ENCODE data around the gene LRRC61.

LRRC61 gene

DNA sequence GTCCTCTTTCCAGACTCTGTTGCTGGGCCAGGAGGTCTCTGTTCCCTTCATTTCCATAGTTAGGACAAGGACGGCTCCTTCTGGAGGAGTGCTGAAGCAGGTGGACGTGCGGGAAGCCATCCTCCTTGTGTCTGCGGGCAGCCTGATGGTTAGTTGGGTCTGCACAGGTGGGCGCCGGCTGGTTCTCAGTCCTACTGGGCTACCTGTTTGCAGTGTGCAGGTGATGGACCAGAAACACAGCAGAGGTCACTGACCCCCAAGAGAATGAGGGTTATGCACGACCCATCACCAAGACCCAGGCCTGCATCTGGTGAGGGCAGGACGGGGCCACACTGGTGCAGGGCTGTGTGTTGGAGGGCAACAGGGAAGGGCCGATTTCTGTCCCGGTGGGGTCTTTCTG is 10.5 kb downstream of the LRRC61 start:
- DNase-seq: no peak

DNA sequence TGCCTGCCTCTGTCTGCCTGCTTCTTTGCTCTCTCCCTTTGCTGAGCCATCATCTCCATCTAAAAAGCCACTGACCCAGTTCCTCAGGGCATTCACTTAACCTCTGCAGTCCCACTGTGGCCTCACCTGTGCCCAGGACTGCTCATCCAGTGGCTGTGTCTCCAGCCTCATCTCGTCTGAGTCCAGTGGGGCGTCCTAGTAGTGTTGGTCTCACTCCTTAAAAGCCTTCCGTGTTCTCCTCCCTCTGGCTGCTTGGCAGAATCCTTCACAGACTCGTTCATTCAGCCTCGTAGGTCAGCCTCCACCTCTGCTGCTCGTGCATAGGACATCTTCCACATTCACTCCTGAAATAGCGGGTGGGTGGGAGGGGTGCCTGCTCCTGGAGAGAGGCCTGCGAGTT is 11.0 kb downstream of the LRRC61 start:
- DNase-seq: no peak

DNA sequence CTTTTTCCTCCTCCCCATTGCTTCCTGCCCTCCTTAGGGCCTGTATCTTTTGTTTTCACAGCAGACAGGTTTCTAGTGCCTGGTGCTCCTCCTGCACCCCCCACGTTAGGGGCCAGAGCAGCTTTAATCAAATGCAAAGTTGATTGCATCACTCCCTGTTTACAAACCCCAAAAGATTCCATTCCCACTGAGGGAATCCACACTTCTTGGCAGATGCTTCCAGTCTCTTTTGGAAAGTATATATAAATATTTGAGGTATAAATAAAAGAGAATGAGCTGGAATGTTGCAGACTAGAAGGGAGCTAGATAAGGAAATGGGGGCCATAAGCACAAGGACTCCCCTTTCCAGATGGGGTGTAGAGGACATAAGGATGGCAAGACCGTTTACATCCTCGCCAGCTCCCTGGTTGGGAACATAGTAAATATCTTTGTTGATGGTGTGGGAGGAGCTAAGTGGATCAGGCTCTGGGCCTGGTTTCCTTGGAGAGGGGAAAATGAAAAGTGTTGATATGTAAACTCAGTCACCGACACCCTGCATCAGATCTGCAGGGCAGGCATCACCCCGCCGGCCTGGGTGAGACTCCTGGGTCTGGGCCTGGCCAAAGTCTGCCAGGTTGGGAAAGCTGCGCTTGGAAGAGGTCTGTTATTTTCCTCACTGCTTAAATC is 12.1 kb downstream of the LRRC61 start:
- no peak for DNase-seq

DNA sequence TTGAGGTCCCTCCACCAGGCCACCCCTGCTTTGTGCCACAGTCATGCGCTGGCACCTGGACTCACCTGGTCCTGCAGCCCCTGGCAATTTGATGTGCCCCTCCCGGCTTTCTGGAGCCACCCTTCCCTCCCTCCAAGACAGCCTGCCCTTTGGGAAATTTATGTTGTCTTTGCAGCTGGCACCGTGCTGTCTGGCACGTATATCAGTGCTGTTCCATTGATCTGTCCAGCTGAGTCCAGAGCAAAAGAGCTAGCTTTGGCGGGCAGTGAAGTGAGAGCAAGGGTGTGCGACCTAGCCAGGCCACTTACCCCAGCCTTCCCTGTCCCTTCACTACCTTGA is 12.6 kb downstream of the LRRC61 start:
- no peak for DNase-seq

DNA sequence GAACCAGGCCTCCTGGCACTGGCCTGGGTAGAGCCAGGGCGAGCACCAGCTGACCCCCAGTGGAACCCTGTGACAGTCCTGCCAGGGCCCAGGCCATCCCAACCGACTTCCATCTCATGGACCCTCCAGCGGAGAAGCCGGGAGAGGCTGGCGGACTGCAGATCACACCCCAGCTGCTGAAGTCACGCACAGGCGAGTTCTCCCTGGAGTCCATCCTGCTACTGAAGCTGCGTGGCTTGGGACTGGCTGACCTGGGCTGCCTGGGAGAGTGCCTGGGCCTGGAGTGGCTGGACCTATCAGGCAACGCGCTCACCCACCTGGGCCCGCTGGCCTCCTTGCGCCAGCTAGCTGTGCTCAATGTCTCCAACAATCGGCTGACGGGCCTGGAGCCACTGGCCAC is 13.6 kb downstream of the LRRC61 start:
- no peak for DNase-seq

DNA sequence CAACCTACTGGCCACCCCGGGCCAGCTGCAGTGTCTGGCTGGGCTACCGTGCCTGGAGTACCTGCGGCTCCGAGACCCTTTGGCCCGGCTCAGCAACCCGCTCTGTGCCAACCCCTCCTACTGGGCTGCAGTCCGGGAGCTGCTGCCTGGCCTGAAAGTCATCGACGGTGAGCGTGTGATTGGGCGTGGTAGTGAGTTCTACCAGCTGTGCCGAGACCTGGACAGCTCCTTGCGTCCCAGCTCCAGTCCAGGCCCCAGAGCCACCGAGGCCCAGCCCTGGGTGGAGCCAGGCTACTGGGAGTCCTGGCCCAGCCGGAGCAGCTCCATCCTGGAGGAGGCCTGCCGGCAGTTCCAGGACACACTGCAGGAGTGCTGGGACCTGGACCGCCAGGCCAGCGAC is 14.0 kb downstream of the LRRC61 start:
- DNase-seq: no peak

DNA sequence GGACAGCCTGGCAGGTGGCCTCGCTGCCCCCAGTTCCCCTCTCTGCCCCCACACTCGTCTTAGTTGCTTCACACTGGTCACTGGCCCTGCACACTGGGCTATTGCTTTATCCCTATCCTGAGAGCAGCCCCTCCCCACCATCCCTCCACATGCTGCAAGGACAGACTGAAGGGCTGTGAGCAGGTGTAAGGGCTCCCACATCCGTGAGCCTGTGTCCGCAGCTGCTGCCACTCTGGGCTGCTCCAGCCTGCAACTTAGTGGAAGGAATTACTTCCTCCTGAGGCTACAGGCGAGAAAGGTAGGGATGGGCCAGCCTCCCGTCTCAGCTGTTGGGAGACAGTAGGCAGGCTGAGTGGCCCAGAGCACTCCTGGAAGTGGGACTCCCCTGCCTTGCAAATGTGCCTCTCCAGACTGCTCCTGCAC is 14.5 kb downstream of the LRRC61 start:
- no peak for DNase-seq

DNA sequence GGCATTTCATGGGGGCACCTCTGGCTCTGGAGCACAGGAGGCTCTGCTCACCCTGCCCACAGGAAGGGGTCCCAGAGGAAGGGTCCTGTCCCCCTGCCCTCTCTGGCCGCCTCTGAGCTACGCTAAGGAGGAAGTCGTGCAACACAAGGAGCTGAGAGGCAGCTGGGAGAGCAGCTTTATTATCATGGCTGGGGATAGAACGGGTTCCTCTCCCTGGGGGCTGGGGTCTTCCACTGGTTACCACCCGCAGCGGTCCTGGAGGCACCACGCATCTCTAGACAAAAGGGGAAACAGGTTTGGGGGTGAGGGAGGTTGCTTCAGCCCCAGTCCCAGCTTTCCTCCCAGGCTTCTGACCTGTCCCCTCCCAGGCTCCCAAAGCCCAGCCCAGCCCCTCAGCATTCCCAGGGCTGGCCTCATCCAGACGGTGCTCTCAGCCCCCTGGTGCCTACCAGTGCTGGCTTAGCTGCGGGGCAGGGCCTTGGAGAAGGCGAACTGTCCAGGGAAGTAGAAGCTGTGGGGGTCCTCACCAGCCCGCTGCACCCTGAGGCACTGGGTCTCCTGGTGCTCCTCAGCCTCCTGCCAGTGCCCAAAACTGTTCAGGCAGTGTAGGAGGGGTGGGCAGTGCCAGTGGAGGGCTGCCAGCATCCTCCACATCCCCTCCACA is 15.1 kb downstream of the LRRC61 start:
- no peak for DNase-seq

DNA sequence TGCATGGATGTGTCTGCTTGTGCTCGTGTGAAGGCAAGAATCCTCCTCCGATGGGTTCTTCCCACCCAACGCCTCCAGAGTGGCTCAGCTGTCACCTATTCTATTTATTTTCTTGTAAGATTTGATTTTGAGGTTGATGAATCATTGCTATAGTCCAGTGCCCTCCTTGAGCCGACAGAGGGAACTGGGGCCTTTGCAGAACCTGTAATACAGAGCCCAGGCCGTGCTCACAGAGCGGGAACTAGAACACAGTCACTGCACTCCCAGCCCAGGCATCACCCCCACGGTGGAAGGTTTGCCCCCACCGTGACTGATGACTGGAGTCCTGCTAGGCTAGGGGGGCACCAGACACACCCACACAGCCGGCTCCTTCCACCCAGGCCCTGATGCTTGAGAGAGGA is 16.3 kb downstream of the LRRC61 start:
- no peak for DNase-seq

DNA sequence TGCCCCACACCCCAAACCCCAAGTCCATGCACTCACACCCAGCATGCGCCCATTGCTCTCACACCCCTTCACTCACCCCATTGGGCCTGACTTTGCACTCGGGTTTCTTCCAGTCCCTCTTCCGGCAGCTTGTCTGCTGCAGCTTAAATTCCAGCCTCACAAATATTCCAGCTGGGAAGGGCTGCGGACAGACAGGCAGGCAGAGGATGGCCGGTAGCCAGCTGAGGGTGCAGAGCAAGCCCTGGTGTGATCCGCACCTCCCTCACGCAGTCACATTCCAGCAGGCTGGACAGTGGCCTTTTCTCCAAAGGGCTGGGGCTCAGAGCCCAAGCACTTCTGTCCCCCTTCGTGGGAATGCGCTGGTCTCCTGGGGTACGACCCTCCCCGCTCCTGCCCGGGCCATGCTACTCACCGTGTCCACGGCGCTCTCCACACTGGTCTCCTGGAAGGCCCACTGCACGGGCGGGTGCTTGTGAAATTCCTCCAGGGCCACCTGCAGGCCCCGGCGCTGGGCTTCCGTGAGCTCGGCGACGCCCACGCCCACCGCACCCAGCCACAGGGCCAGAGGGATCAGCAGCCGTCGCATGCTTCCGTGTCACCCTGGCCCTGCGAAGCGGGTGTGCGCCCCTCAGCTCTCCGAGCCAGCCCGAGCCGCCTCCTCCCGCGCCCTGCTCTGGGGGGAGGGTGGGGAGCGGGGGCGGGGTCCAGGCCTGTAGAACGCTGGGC is 17.0 kb downstream of the LRRC61 start:
- no peak for DNase-seq

DNA sequence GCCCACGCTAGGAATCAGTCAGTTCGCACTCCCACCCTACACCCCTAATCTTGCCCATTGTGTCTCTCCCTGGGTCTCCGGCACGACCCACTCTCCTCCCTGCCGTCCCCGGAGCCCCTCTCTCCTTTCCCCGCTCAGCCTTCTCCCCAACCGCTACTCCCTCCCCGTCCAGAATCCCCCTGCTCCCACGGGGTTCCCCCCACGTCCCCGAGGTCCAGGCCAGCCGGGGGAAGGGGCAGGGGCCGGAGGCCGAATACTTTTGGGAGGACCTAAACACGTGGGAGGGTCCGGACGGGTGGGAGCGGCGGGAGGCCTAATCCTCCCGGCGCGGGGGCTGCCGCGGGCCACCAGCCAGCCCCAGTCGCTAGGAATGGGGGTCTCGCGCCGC is 17.7 kb downstream of the LRRC61 start:
- no peak for DNase-seq

DNA sequence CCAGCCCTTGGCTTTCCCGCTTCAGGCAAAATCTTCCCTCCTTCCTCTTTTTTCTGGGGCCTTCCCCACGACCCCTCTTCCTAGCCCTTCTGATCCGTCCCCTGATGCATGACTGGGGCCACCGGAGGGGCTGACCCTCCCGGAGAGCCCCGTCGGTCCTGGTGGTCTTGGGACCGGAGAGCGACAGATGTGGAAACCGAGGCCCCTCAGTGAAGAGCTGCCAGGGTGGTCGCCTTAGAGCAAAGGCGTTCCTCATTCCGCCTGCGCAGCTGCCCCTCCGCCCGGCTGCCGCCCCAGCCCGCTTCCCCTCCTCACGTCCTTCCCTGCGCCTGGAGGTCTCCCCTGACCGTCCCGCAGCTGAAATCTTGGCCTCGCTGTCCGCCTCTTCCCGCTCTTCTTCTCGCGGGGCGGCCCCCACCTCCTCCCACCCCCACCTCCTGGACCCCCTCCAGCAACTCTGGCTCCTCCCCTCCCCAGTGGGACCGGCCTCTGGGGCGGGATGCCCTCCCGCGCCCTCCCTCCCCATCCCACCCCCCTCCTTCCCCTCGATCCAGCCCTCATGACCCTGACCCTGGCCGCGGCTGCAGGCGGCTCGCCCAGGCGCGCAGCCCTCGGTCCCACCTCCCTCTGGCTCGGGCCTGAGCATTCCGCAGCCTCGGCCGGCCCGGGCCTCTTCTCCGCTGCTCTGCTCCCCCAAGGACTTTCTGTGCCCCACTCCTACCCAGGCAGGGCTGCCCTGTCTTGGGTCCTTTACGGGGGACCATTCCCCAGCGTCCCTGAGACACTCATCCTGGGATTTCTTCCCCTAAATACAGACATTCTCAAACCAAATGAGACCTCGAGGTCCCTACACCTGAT is 18.3 kb downstream of the LRRC61 start, which contains the start of gene RARRES2:
TSS of gene RARRES2 (minus strand) at position 367 of the 858 bp plus-strand sequence. CDS start 1,020 bp downstream, outside the sequence.
- DNase-seq: no peak

DNA sequence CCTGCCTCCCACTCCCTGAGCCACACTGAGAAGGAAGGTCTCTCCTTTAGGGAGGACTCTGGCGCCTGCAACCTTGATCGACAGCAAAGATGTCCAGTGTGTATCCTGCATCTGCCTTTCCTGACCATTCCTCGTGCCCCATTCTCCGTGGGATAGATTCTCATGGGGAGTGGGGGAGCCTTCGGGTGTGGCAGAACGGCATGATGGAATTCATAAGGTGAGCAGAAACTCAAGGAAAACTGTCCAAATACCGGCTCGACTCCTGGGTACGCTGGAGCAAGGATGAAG is 18.9 kb downstream of the LRRC61 start:
- no peak for DNase-seq

DNA sequence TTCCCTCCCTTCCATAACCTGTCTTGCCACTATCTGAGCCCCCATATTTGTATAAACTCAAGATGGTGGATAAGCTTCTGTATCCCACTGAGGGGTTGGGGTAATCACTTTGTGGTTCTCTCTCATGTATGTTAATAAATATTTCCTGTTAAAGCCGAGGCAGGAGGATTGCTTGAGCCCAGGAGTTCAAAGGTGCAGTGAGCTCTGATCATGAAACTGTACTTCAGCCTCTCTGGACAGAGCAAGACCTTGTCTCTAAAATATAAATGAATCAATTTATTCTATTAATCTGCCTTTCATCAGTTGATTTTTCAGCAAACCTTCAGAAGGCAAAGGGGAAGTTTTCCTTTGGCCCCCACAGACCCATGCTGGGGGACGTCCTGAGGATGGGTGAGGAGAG is 20.1 kb downstream of the LRRC61 start:
- no peak for DNase-seq

DNA sequence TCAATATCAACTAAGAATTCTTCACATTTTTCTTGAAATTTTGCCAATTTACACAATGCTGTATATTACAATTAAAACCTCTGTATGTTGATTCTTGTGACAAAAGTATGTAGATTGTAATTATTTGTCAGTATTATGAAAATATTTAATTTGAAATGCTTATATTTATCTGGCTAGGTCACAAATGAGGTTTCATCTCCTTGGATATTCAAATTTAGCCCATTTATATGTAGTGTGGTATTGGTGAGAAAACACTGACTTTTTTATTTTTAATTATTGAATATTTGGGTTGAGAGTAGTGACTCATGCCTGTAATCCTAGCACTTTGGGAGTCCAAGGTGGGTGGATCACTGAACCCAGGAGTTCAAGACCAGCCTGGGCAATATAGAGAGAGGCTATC is 21.1 kb downstream of the LRRC61 start:
- no peak for DNase-seq

DNA sequence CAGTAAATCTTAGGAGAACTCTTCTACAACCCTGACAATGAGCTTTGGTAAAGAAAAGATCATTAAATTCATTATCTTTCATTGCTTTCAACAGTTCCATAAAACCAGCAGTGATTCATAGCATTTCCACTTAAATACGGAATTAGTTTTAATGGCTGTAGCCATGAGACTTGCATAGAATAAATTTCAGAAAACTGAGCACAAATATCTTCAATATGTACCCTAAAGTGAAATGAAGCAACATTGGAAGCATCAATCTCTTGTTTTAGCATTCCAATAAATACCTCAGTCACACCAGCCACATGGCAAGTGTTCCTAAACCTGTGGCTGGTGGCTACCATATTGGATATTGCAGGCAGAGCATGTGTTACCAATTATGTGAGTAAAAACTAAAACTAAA is 21.9 kb downstream of the LRRC61 start:
- no peak for DNase-seq

DNA sequence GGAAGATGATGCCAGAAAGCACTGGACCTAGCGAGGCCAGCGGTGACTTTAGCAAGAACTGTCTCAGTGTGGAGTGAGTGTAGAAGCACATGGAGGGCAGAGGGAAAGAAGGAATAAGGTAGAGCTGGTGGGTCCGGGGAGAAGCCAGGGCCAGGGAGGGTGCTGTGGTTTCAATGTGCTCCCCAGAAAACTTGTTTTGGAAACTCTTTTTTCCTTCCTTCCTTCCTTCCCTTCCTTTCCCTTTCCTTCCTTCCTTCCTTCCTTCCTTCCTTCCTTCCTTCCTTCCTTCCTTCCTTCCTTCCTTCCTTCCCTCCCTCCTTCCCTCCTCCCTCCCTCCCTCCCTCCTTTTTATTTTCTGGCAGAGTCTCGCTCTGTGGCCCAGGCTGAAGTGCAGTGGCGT is 23.8 kb downstream of the LRRC61 start:
- no peak for DNase-seq

DNA sequence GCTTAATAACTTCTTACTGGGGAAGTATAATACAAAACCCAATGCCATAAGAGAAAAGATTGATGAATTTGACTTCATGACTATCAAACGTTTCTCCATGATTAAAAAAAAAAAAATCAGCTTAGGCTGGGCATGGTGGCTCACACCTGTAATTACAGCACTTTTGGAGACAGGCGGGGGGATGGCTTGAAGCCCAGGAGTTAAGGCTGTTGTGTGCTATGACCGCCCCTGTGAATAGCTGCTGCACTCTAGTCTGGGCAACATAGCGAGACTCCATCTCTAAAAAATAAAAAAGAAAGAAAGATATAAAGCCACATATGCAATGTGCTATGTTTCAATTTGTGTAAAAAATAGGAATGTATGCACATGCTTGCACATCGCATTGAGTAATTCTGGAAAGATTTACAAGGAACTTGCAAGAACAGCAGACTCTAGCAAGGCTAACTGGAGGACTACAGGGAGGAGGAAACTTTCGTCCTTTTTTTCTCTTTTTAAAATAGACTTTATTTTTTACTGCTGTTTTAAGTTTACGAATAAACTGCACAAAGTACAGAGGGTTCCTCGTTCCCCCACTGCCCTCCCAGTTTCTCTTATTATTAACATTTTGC is 28.5 kb downstream of the LRRC61 start:
- no peak for DNase-seq

DNA sequence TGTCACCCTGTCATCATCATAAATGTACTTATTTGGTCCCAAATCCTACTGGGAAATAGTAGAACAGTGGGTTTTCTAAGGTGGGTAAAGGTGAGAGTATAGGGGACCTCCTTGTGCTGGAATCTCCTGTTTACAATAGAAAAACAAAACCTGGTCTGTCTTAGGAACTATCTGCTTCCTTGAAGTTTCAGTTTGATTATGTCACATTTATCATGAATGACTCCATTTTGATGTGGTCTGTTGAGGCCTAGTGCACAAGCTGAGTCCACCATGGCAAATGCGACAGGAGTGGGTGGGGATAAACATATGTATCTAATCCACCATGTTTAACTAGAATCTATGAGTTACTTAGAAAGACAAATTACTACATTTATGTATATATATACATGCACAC is 32.5 kb downstream of the LRRC61 start:
- no peak for DNase-seq

DNA sequence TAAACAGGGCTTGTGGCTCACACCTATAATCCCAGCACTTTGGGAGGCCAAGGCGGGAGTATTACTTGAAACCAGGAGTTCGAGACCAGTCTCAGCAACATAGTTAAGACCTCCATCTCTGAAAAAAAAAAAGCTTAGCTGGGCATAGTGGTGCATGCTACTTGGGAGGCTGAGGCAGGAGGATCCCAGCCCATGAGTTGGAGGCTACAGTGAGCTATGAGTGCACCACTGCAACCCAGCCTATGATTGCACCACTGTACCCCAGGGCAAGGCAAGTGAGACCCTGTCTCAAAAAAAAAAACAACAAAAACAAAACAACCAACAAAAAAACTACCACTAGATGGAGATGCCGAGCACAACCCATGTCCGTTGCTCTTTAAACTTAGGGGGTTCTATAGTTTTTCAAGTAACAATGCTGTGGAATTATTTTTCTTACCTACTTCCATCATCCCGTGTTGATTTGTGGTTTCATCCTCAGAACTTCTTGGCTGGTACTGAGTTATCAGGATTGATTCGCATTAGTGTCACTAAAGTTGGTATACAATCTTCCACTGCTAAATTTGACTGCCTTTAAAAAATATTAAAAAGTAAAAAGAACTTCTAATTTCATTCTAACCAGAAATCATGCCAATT is 33.2 kb downstream of the LRRC61 start:
- no peak for DNase-seq

DNA sequence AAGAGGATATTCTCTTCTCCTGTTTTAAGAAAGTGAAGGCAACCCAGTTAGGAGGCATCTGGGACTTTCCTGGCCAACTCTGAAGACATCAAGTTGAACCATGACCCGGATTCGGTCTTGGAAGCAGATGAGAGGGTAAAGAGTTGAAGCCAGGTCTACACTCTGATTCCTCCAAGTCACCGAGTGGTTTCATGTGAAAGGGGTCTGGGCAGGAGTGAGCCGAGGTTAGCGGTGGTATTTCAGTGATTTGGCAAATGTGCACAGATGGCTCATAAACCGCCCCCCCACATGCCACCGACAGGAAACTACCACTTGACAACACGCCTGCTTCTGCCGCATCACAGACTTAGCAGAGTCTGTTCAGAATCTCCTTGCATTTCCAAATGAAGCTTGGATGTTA is 34.1 kb downstream of the LRRC61 start:
- DNase-seq: no peak

DNA sequence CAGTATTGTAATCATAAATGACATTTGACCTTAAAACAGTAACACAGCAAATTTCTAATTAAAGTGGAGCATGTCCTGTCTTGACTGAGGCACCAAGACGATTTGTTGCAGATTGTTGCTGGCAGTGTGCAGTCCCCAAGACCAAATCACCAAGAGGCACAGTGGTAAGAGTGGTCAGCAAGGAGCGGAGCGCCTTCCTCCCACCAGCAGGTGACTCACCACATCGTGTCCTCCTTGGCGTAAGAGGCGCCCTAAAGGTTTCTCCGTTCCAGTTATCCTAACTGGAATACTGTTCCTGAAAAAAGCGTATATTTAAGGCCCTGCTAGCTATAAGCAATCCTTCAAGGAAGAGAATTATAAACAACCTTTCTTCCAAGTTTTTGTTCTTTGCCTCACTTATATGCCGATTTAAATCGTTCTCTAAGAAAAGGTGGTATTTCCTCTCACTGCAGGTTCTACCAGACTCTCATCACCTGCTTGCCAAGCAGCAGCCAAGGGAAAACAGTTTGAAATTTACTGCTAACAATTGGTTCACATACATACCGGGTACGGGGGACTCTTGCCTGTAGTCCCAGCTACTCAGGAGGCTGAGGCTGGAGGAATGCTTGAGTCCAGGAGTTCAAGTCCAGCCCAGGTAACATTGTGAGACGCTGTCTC is 34.7 kb downstream of the LRRC61 start:
- DNase-seq: no peak
